ENCODE results near the gene GJB1.

DNA sequence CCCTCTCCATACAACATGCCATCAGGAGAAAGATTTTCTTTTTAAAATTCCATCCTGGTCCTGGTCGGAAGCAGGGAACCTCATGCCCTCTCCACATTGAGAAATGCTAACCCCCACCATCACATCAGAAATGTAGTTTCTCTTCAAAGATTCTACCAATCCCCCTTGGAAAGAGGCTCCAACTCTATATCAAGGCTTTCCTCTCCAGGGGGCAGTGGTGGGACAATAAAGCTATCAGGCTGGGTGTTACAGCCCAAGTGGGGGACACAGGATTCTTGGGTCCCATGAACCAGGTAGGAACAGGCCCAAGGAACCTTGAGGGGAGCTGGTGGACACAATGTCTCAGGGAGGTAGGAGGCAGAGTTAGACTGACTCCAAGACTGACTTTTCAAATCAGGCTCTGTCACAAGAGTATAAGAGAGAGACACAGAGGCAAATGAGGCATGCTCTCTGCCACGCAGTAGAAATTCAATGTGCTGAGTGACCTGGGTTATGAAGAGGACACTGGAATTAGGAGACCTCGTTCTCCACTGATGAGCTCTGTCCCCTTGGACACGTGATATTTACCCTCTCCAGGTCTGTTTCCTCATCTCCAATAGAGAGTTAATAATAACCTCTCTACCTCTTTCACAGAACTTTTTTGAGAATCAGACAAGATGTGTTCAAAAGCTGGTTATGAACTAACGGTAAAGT is 4.5 kb downstream of the GJB1 start:
- TF ChIP-seq, protein P1, sequence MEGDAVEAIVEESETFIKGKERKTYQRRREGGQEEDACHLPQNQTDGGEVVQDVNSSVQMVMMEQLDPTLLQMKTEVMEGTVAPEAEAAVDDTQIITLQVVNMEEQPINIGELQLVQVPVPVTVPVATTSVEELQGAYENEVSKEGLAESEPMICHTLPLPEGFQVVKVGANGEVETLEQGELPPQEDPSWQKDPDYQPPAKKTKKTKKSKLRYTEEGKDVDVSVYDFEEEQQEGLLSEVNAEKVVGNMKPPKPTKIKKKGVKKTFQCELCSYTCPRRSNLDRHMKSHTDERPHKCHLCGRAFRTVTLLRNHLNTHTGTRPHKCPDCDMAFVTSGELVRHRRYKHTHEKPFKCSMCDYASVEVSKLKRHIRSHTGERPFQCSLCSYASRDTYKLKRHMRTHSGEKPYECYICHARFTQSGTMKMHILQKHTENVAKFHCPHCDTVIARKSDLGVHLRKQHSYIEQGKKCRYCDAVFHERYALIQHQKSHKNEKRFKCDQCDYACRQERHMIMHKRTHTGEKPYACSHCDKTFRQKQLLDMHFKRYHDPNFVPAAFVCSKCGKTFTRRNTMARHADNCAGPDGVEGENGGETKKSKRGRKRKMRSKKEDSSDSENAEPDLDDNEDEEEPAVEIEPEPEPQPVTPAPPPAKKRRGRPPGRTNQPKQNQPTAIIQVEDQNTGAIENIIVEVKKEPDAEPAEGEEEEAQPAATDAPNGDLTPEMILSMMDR (IDR thresholded peaks at IDR 0.05; ENCODE audit: borderline replicate concordance, extremely low read depth, low read length, poor library complexity, severe bottlenecking): peak; percentile 26
- no peak for TF ChIP-seq EZH2 (IDR thresholded peaks at IDR 0.05; ENCODE audit: borderline replicate concordance, low read depth, low read length, severe bottlenecking)

Measured in DND-41 (cell line).